Measurements from ENCODE around the gene LAMA5.

The LAMA5 gene

DNA sequence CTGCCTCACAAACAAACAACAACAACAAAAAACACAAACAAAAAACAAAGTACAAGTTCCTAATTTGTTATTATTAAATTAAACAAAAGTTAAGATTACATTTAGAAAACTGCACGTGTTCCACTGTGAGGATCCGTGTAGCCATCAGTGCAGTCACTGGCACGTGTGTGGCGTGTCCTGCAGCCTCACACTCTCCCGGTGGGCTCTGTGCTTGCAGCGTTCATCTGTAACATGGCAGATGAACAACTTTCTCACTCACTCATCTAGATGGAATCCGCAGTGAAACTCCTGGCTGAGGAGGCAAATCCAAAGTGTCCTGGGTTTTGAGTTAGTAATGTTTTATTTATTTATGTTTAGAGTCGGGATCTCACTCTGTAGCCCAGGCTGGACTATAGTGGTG lies 77.2 kb downstream of the LAMA5 start:
- H3K4me3 ChIP-seq (ENCODE audit: low read depth, low read length): no peak overlapping the region
- TF ChIP-seq, protein P1, sequence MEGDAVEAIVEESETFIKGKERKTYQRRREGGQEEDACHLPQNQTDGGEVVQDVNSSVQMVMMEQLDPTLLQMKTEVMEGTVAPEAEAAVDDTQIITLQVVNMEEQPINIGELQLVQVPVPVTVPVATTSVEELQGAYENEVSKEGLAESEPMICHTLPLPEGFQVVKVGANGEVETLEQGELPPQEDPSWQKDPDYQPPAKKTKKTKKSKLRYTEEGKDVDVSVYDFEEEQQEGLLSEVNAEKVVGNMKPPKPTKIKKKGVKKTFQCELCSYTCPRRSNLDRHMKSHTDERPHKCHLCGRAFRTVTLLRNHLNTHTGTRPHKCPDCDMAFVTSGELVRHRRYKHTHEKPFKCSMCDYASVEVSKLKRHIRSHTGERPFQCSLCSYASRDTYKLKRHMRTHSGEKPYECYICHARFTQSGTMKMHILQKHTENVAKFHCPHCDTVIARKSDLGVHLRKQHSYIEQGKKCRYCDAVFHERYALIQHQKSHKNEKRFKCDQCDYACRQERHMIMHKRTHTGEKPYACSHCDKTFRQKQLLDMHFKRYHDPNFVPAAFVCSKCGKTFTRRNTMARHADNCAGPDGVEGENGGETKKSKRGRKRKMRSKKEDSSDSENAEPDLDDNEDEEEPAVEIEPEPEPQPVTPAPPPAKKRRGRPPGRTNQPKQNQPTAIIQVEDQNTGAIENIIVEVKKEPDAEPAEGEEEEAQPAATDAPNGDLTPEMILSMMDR (IDR thresholded peaks at IDR 0.05; ENCODE audit: borderline replicate concordance, insufficient read depth, low read depth, low read length): no peak

DNA sequence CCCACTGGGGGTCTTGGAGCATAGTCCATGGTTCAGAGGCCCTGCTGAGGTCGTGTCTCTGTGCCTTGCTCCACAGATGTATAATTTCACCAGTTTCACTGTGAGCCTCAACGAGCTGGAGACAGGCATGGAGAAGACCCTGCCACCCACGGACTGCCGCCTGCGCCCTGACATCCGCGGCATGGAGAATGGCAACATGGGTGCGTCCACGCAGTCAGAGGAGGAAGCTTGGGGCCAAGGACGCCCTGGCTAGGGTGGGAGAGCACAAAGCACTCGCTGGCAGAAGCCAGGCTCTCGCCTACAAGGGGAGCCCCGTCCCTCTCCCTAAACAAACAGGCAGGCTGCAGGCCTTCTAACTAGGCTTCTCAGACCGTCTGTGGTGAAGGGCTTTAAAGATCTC lies 78.0 kb downstream of the LAMA5 start:
- TF ChIP-seq, protein P1 (IDR thresholded peaks at IDR 0.05; ENCODE audit: borderline replicate concordance, insufficient read depth, low read depth, low read length): no peak
- H3K4me3 ChIP-seq (ENCODE audit: low read depth, low read length): no peak overlapping the region

DNA sequence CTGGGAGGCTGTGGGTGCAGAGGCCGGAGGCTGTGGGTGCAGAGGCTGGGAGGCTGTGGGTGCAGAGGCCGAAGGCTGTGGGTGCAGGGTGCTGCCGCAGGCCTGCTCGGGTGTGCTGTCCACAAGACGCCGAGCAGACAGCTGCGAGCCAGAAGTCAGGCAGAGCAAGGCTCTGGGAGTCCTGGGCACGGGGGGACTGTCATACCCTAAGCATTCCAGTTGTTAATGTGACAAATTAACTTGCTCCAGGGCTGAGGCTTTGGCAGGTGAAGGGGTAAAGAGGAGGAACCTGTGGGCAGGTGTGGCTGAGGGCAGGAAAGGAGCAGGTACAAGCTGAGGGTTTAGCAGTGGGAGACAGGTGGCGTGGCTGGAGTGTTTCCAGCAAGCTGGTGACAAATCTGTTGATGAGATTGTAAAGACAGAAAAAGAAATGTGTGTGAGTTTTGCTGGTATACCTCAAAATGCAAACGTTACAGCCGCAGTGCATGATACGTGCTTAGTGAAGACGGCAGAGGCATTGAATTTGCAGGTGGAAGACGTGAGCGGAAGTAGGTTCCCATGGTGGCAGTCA lies 78.5 kb downstream of the LAMA5 start:
- H3K4me3 ChIP-seq (ENCODE audit: low read depth, low read length): no peak overlapping the region
- TF ChIP-seq, protein P1 (IDR thresholded peaks at IDR 0.05; ENCODE audit: borderline replicate concordance, insufficient read depth, low read depth, low read length): no peak

DNA sequence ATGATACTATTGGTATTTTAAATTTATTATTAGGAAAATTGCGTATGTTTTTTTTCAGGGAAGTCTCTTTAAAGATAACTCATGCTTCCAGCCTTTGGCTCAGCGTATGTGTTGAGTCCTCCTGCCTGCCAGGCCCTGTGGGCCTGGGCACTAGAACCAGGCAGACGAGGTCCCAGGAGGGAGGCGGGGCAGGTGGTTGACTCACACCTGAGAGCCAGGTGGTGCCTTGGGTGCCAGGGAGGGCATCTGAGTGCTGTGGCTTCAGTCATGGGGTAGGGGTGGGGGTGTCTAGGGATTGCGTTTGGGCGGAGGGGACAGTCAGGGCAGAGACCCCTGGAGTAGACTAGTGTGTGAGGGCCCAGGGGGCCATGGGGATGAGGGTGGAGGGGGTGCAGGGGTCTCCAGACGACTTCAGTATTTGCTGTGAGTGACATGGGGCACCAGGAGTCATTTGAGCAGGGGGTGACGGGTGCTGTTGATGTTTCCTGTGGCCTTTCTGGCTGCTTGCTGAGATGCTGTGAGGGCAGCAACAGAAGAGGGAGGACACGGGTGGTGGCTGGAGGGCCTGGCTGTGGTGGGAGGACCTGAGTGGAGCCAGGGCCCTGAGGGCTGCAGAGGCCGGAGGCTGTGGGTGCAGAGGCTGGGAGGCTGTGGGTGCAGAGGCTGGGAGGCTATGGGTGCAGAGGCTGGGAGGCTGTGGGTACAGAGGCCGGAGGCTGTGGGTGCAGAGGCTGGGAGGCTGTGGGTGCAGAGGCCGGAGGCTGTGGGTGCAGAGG lies 79.2 kb downstream of the LAMA5 start:
- no peak overlapping the region for H3K4me3 ChIP-seq (ENCODE audit: low read depth, low read length)
- TF ChIP-seq, protein P1 (IDR thresholded peaks at IDR 0.05; ENCODE audit: borderline replicate concordance, insufficient read depth, low read depth, low read length): no peak

DNA sequence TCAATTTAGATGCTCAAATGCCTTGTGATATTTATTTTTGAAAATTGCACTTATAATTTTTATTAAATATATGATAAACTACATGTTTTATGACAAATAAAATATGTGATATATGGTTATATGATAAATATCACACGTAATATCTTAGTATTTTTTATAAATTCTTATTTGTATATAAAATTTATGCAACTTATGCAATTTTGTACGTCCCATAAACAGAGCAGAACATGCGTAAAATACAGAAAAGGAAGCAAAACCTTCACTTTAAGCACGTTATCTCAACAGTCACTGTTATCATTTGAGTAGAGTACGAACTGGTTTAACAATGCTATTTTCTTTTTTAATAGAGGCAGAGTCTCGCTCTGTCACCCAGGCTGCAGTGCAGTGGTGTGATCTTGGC lies 80.0 kb downstream of the LAMA5 start:
- no peak overlapping the region for H3K4me3 ChIP-seq (ENCODE audit: low read depth, low read length)
- TF ChIP-seq, protein P1 (IDR thresholded peaks at IDR 0.05; ENCODE audit: borderline replicate concordance, insufficient read depth, low read depth, low read length): no peak

DNA sequence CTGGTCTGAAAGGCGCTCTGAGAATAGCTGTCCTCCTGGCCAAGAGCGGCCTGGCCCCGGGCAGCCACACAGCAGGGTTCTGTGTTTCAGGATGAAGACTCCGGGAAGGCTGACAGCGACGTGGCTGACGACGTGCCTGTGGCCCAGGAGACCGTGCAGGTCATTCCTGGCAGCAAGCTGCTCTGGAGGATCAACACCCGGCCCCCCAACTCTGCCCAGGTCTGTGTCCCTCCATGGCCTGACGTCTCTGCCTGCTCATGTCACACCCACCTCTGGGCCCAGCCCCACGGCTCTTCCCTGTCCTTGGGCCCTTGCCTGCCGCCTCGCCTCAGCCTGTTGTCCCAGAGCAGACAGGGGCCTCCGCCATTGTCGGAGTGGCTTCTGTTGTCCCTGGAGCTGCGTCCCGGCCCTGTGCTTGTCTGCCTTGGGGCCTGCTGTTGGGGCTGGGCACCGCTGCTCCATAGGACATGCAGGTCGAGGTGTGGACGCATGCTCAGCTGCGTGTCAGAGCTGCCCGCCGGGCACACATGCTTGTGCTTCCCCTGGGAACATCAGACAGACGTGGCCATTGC lies 80.5 kb downstream of the LAMA5 start:
- H3K4me3 ChIP-seq (ENCODE audit: low read depth, low read length): no peak overlapping the region
- TF ChIP-seq, protein P1 (IDR thresholded peaks at IDR 0.05; ENCODE audit: borderline replicate concordance, insufficient read depth, low read depth, low read length): no peak

DNA sequence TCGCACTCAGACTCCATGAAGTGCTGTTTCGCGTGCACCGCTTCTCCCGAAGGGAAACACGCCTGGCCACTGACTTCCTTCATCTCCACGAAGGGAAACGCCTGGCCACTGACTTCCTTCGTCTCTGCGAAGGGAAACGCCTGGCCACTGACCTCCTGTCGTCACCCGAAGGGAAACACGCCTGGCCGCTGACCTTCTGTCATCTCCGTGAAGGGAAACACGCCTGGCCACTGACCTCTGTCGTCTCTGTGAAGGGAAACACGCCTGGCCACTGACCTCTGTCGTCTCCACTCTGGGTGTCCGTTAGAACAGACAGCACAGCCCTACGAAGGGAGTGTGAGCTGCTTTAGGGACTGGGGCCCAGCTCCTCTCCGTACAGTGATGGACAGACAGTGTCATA lies 81.4 kb downstream of the LAMA5 start:
- H3K4me3 ChIP-seq (ENCODE audit: low read depth, low read length): no peak overlapping the region
- TF ChIP-seq, protein P1 (IDR thresholded peaks at IDR 0.05; ENCODE audit: borderline replicate concordance, insufficient read depth, low read depth, low read length): no peak
